GM19240 (cell line): Measurements from ENCODE around the gene RPS8.
"Not testable (repeated sequence)": the region's sequence is repeated elsewhere in the genome, so short reads cannot be mapped to it uniquely, and the experiment has no call there.

Experiments
- DNase-seq: peaks from one replicate; pipeline ENCODE4 v3.0.0; 2011; ENCODE audit warnings: low spot score; ENCODE audit not compliant: insufficient read length

Gene RPS8

GRCh38 chr1:44775078-44775929 lies at the start of gene RPS8:
TSS of gene RPS8 (plus strand) at chr1:44775540. CDS start at chr1:44775597, 57 bp downstream.
- DNase-seq, result peak; percentile 61

- DNase-seq, result peak; percentile 83
Measured at GRCh38 chr1:44730741-44731512, 44.4 kb upstream of the RPS8 start, which contains the start of gene RNU5D-1. TSS of gene RNU5D-1 (minus strand) at chr1:44731170.

- DNase-seq, result no peak
Measured at GRCh38 chr1:44733365-44733764, 42.0 kb upstream of the RPS8 start.

- DNase-seq, result no peak
Measured at GRCh38 chr1:44733784-44734183, 41.6 kb upstream of the RPS8 start.

- no peak for DNase-seq
Measured at GRCh38 chr1:44735992-44736391, 39.3 kb upstream of the RPS8 start.

- not testable (repeated sequence) for DNase-seq
Measured at GRCh38 chr1:44738953-44739306, 36.4 kb upstream of the RPS8 start.

- peak; percentile 99 for DNase-seq
Measured at GRCh38 chr1:44739307-44740178, 35.8 kb upstream of the RPS8 start, which contains the start of gene KIF2C. TSS of gene KIF2C (plus strand) at chr1:44739837. CDS start at chr1:44739933, 96 bp downstream.

- DNase-seq, result no peak
Measured at GRCh38 chr1:44740179-44740617, 35.1 kb upstream of the RPS8 start.

GRCh38 chr1:44743211-44743610 lies 32.1 kb upstream of the RPS8 start:
- no peak for DNase-seq

GRCh38 chr1:44747878-44748277 lies 27.5 kb upstream of the RPS8 start:
- no peak for DNase-seq

GRCh38 chr1:44757420-44757819 lies 17.9 kb upstream of the RPS8 start:
- no peak for DNase-seq

GRCh38 chr1:44759077-44759476 lies 16.3 kb upstream of the RPS8 start:
- DNase-seq, result no peak

GRCh38 chr1:44760876-44761275 lies 14.5 kb upstream of the RPS8 start:
- no peak for DNase-seq

- not testable (repeated sequence) for DNase-seq
Measured at GRCh38 chr1:44766421-44766820, 8.9 kb upstream of the RPS8 start.

- DNase-seq, result no peak
Measured at GRCh38 chr1:44775930-44776729, 790 bp downstream of the RPS8 start.

GRCh38 chr1:44776730-44777068 lies 1.4 kb downstream of the RPS8 start:
- no peak for DNase-seq

- DNase-seq, result no peak
Measured at GRCh38 chr1:44777547-44777946, 2.2 kb downstream of the RPS8 start.

- no peak for DNase-seq
Measured at GRCh38 chr1:44777969-44778635, 2.8 kb downstream of the RPS8 start.

- DNase-seq, result no peak
Measured at GRCh38 chr1:44778705-44779576, 3.6 kb downstream of the RPS8 start.
